ENCODE results near the gene TTF2. TPM values are rescaled to one million over a fixed set of nuclear protein-coding genes. Genes with fewer than 3 reads are reported as not detected.

The TTF2 gene
- total and polyA plus RNA-seq, 9 donors = 2.1 to 14.0 (median 10.6) TPM

DNA sequence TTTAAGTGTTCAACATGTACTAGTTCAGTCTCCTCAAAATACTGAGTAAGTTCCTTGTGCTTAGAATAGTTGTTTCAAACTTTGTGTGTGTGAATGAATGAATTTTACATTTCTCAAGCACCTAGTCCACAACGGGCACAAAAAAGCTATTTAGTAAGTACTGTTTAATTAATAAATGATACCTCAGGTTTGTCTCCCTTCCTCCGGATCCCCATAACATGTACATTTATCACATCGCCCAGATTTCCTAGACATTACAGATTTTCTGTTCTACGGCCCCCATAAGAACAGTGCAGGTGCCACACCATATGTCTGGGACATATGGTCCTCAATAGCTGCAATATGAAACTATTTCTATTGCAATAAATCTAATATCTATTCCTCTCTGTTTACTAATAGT, 1.3 kb upstream of the TTF2 start:
- WGBS, 3 donors = 30 to 42% (median 31%) methylated on average over 4 of the region's 4 CpGs
- no peaks in the 10 kb centered on the region for H3K27me3 ChIP-seq
- no peaks in the 10 kb centered on the region for H3K9me3 ChIP-seq
- H3K4me3 ChIP-seq = no peak overlapping the region
- DNase-seq = no peak
- H3K36me3 ChIP-seq = no peaks in the 10 kb centered on the region
- TF ChIP-seq, protein P1, sequence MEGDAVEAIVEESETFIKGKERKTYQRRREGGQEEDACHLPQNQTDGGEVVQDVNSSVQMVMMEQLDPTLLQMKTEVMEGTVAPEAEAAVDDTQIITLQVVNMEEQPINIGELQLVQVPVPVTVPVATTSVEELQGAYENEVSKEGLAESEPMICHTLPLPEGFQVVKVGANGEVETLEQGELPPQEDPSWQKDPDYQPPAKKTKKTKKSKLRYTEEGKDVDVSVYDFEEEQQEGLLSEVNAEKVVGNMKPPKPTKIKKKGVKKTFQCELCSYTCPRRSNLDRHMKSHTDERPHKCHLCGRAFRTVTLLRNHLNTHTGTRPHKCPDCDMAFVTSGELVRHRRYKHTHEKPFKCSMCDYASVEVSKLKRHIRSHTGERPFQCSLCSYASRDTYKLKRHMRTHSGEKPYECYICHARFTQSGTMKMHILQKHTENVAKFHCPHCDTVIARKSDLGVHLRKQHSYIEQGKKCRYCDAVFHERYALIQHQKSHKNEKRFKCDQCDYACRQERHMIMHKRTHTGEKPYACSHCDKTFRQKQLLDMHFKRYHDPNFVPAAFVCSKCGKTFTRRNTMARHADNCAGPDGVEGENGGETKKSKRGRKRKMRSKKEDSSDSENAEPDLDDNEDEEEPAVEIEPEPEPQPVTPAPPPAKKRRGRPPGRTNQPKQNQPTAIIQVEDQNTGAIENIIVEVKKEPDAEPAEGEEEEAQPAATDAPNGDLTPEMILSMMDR (IDR thresholded peaks at IDR 0.05) = no peak
- TF ChIP-seq POLR2A (IDR thresholded peaks at IDR 0.05) (no peak), EP300 (IDR thresholded peaks at IDR 0.05) (no peak)
- no peak overlapping the region for H3K27ac ChIP-seq
- intact Hi-C loops (cut with DNase I) = loop anchor here (5.0 to 10.0 kb wide), 8 partner anchors 134 to 487 kb away; partner anchors contain the start of gene CD58 (in 1 of the 4)
- H3K4me1 ChIP-seq (ENCODE audit: insufficient read depth) = peaks cover 4% of the 10 kb centered on the region

- DNase-seq = peak in 3 of 5 donors; percentile 25 to 48 (median 41)
- no peak overlapping the region for H3K27ac ChIP-seq
- peaks cover 4% of the 10 kb centered on the region for H3K4me1 ChIP-seq (ENCODE audit: insufficient read depth)
- intact Hi-C loops (cut with DNase I) = loop anchor here (5.0 to 10.0 kb wide), 8 partner anchors 135 to 487 kb away; partner anchors contain the start of gene CD58 (in 1 of the 4)
- TF ChIP-seq EP300 (IDR thresholded peaks at IDR 0.05) = no peak
- TF ChIP-seq, protein P1 (IDR thresholded peaks at IDR 0.05) = no peak
- no peak for TF ChIP-seq POLR2A (IDR thresholded peaks at IDR 0.05)
- no peaks in the 10 kb centered on the region for H3K27me3 ChIP-seq
- no peaks in the 10 kb centered on the region for H3K9me3 ChIP-seq
- H3K36me3 ChIP-seq = no peaks in the 10 kb centered on the region
- WGBS, 3 donors = 1% methylated on average over 18 of the region's 18 CpGs
- H3K4me3 ChIP-seq = peak overlapping the region; percentile 44
Measured at GRCh38 chr1:117059334-117059677, 820 bp upstream of the TTF2 start.

GRCh38 chr1:117060441-117061317, 553 bp downstream of the TTF2 start:
- Histone ChIP-seq H3K27ac (peak overlapping the region in 1 of 2 donors; percentile 10), H3K27me3 (no peaks in the 10 kb centered on the region), H3K4me3 (peak overlapping the region; percentile 44), H3K4me1 (ENCODE audit: insufficient read depth) (peaks cover 4% of the 10 kb centered on the region), H3K9me3 (no peaks in the 10 kb centered on the region), H3K36me3 (no peaks in the 10 kb centered on the region)
- TF ChIP-seq EP300 (IDR thresholded peaks at IDR 0.05) (no peak), POLR2A (IDR thresholded peaks at IDR 0.05) (no peak)
- TF ChIP-seq, protein P1 (IDR thresholded peaks at IDR 0.05) = no peak
- no peak for DNase-seq
- intact Hi-C loops (cut with DNase I) = loop anchor here in 2 of 4 donors (10.0 kb wide), 2 partner anchors 224 to 694 kb away; no protein-coding TSS in a partner anchor
- 24 to 27% (median 26%) methylated on average over 42 of the region's 42 CpGs for WGBS, 3 donors

DNA sequence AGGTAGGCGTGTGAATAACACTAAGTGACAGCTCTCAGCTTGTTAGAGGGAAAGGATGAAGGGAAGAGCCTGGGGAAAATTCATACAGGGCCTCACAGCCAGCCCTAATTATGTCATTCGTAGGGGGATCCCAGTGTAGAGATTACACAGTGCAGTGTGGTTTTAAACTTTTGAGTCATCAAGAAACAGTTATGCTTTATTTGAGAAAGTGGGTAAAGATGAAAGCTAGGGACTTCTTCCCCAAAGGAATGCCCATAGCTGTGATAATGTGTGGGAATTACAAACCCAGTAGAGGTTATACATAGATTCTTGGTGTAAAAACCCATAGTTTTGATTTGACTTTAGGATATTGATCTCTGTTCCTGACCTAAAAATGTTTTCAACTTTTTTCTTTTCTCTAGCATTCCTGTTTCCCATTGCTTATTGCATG, 1.9 kb downstream of the TTF2 start:
- WGBS, 3 donors = 66 to 75% (median 73%) methylated on average over 2 of the region's 2 CpGs

More for the DNA sequence above, 1.9 kb downstream of the TTF2 start:
- Histone ChIP-seq H3K9me3 (no peaks in the 10 kb centered on the region), H3K36me3 (no peaks in the 10 kb centered on the region), H3K4me3 (no peak overlapping the region), H3K4me1 (ENCODE audit: insufficient read depth) (peaks cover 4% of the 10 kb centered on the region), H3K27ac (no peak overlapping the region), H3K27me3 (no peaks in the 10 kb centered on the region)
- no peak for DNase-seq
- TF ChIP-seq, protein P1 (IDR thresholded peaks at IDR 0.05) = no peak
- TF ChIP-seq POLR2A (IDR thresholded peaks at IDR 0.05) = no peak
- no peak for TF ChIP-seq EP300 (IDR thresholded peaks at IDR 0.05)
- intact Hi-C loops (cut with DNase I) = loop anchor here in 2 of 4 donors (10.0 kb wide), 2 partner anchors 223 to 693 kb away; no protein-coding TSS in a partner anchor

Measured in ovary (tissue), 9 donors.